Measurements from ENCODE around the gene GPRC5B.

GRCh38 chr16:19864566-19864965 is 20.1 kb downstream of the GPRC5B start:
- no peak for TF ChIP-seq POLR2A (IDR thresholded peaks at IDR 0.05)
- TF ChIP-seq, protein P1, sequence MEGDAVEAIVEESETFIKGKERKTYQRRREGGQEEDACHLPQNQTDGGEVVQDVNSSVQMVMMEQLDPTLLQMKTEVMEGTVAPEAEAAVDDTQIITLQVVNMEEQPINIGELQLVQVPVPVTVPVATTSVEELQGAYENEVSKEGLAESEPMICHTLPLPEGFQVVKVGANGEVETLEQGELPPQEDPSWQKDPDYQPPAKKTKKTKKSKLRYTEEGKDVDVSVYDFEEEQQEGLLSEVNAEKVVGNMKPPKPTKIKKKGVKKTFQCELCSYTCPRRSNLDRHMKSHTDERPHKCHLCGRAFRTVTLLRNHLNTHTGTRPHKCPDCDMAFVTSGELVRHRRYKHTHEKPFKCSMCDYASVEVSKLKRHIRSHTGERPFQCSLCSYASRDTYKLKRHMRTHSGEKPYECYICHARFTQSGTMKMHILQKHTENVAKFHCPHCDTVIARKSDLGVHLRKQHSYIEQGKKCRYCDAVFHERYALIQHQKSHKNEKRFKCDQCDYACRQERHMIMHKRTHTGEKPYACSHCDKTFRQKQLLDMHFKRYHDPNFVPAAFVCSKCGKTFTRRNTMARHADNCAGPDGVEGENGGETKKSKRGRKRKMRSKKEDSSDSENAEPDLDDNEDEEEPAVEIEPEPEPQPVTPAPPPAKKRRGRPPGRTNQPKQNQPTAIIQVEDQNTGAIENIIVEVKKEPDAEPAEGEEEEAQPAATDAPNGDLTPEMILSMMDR (IDR thresholded peaks at IDR 0.05), result no peak
